Mucosa of descending colon (tissue), 3 donors: Measurements from ENCODE around the gene TAS2R40. TPM values are rescaled to one million over a fixed set of nuclear protein-coding genes. Genes with fewer than 3 reads are reported as not detected.
"Not testable (repeated sequence)": the region's sequence is repeated elsewhere in the genome, so short reads cannot be mapped to it uniquely, and the experiment has no call there.

Experiments used
- ATAC-seq: fragments of 200-7000 bp; cut with Tn5 transposase; one replicate; pipeline ENCODE4 v1.9.1; 2020; ENCODE audit warnings: mild to moderate bottlenecking, moderate library complexity
- DNase-seq, 3 donors: peaks; one replicate each; pipeline ENCODE4 v3.0.0-alpha.2; 2020
- H3K36me3 ChIP-seq: fragments of 200-600 bp; one replicate; pipeline ENCODE4 v1.8.0; 2021; ENCODE audit warnings: low read depth, mild to moderate bottlenecking
- H3K4me1 ChIP-seq: fragments of 200-600 bp; one replicate; pipeline ENCODE4 v1.8.0; 2021; ENCODE audit warnings: low read depth, mild to moderate bottlenecking
- H3K4me3 ChIP-seq: fragments of 200-600 bp; one replicate; pipeline ENCODE4 v1.8.0; 2021; ENCODE audit warnings: mild to moderate bottlenecking
- H3K9me3 ChIP-seq: fragments of 200-600 bp; one replicate; pipeline ENCODE4 v1.8.0; 2021; ENCODE audit warnings: mild to moderate bottlenecking
- intact Hi-C, 2 donors: fragments of 100-400 bp; cut with DNase I in 1 of 2; cut with micrococcal nuclease in 1 of 2; formaldehyde crosslinking; loops; one replicate each; pipeline versions ENCODE4 v1.11.0 to v1.11.1; 2022; cut with DNase I, micrococcal nuclease
- total RNA-seq, 3 donors: library from RNA; stranded (reverse); fragmentation: NEBNext Ultra II Directional in 2 of 3; extraction: Animal tissue kit (Norgen Biotek cat#: 25700) in 2 of 3; gene quantifications; one replicate each; pipeline versions ENCODE4 v1.2.1 to v1.2.4, GENCODE V29; 2021 to 2023
- TF ChIP-seq, protein P1 (sequence below): fragments of 200-600 bp; IDR thresholded peaks from one replicate; pipeline ENCODE4 v1.8.0; 2022; ENCODE audit warnings: antibody characterized with exemption, mild to moderate bottlenecking
- donor health status: DM: no; HTN: no; CAD: no; lungs with moderate emphysema.
- donor health status: DM: no; HTN: no; CAD: no.
- donor health status: DM: no; HTN: yes; CAD: no.

Gene TAS2R40
- total RNA-seq, 3 donors from 2014 or later: not detected

GRCh38 chr7:143203386-143203785, 18.5 kb upstream of the TAS2R40 start:
- no peak overlapping the region for H3K4me3 ChIP-seq
- H3K36me3 ChIP-seq: no peaks in the 10 kb centered on the region
- DNase-seq (no peak), ATAC-seq (no peak)
- TF ChIP-seq, protein P1, sequence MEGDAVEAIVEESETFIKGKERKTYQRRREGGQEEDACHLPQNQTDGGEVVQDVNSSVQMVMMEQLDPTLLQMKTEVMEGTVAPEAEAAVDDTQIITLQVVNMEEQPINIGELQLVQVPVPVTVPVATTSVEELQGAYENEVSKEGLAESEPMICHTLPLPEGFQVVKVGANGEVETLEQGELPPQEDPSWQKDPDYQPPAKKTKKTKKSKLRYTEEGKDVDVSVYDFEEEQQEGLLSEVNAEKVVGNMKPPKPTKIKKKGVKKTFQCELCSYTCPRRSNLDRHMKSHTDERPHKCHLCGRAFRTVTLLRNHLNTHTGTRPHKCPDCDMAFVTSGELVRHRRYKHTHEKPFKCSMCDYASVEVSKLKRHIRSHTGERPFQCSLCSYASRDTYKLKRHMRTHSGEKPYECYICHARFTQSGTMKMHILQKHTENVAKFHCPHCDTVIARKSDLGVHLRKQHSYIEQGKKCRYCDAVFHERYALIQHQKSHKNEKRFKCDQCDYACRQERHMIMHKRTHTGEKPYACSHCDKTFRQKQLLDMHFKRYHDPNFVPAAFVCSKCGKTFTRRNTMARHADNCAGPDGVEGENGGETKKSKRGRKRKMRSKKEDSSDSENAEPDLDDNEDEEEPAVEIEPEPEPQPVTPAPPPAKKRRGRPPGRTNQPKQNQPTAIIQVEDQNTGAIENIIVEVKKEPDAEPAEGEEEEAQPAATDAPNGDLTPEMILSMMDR: no peak
- intact Hi-C loops: no loop called here
- H3K4me1 ChIP-seq: no peaks in the 10 kb centered on the region
- no peaks in the 10 kb centered on the region for H3K9me3 ChIP-seq

DNA sequence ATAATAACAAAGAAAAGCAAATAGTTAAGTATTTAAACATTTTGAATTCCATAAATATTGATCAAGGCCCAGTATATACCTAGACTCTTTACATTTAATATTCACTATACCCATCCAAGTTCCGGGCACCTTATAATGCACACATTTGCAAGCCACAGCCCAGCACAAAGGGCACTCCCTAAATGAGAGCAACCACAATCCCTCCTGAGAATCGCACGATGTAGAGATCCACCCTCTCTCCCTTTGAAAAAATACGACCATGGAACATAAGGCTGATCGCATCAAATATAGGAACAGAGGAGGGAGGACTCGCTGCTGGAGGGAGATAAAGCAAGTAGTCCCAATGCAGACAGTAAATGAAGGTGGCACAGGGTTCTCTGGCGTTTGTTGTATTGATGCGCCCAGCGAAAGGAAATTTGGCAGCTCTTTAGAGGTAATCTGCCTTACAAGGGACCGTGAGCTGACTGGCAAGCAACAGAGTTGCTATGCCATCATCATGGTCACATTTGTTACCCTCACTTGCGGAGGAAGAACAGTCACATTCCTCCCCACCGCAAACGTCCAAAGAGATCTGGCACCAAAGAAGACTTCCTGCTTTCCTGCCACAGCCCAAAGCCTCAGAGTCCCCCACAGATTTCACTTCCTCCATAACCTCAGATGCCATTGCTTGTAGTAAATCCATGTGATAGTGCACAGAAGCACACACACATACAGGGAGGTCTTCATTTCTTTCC, 16.1 kb upstream of the TAS2R40 start:
- ATAC-seq (peak; percentile 51), DNase-seq (peak in 1 of 3 donors; percentile 31)
- H3K9me3 ChIP-seq: no peaks in the 10 kb centered on the region
- no peaks in the 10 kb centered on the region for H3K36me3 ChIP-seq
- no peak overlapping the region for H3K4me3 ChIP-seq
- TF ChIP-seq, protein P1: no peak
- no peaks in the 10 kb centered on the region for H3K4me1 ChIP-seq
- intact Hi-C loops: no loop called here

DNA sequence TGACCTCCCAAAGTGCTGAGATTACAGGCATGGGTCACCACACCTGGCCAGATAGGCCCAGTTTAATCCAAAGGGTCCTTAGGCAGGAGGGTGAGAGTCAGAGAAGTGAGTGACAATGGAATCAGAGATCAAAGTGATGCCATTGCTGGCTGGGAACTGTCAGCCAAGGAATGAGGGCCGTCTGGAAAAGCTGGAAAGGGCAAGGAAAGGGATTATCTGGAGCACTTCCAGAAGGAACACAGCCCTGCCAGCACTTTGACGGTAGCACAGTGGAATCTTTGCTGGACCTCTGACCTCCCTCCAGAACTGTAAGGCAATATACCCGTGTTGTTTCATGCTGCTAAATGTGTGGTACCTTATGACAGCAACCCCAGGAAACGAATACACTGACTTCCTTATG, 11.3 kb upstream of the TAS2R40 start:
- no peaks in the 10 kb centered on the region for H3K36me3 ChIP-seq
- H3K4me3 ChIP-seq: no peak overlapping the region
- H3K9me3 ChIP-seq: no peaks in the 10 kb centered on the region
- ATAC-seq: no peak
- no peaks in the 10 kb centered on the region for H3K4me1 ChIP-seq
- TF ChIP-seq, protein P1: no peak
- intact Hi-C loops: no loop called here
- DNase-seq: no peak

DNA sequence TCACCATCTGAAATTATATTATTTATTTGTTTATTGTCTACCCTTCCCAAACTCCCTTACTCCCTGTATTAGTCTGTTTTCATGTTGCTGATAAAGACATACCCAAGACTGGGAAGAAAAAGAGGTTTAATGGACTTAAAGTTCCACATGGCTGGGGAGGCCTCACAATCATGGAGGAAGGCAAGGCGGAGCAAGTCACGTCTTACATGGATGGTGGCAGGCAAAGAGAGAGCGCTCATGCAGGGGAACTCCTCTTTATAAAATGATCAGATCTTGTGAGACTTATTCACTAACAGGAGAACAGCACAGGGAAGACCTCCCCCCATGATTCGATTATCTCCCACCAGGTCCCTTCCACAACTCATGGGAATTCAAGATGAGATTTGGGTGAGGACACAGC, 8.4 kb upstream of the TAS2R40 start:
- H3K4me1 ChIP-seq, ATAC-seq, intact Hi-C loops, H3K9me3 ChIP-seq, DNase-seq, H3K36me3 ChIP-seq, H3K4me3 ChIP-seq: not testable (repeated sequence)

- no peaks in the 10 kb centered on the region for H3K36me3 ChIP-seq
- H3K4me1 ChIP-seq: no peaks in the 10 kb centered on the region
- H3K9me3 ChIP-seq: no peaks in the 10 kb centered on the region
- intact Hi-C loops: loop anchor here (2.0 to 5.0 kb wide), 2 partner anchors 208 kb away; no protein-coding TSS in a partner anchor
- H3K4me3 ChIP-seq: no peak overlapping the region
- TF ChIP-seq, protein P1: peak; percentile 93
- DNase-seq: peak in 1 of 3 donors; percentile 57
- ATAC-seq: peak; percentile 96
Observed at GRCh38 chr7:143214789-143215679, 6.8 kb upstream of the TAS2R40 start.

- no peak for ATAC-seq
- Histone ChIP-seq H3K4me3 (no peak overlapping the region), H3K4me1 (no peaks in the 10 kb centered on the region), H3K36me3 (no peaks in the 10 kb centered on the region), H3K9me3 (no peaks in the 10 kb centered on the region)
- no peak for DNase-seq
- intact Hi-C loops: loop anchor here in 1 of 2 donors (5.0 kb wide), 1 partner anchor 209 kb away; no protein-coding TSS in a partner anchor
- TF ChIP-seq, protein P1: no peak
Observed at GRCh38 chr7:143216151-143216550, 5.7 kb upstream of the TAS2R40 start.
